ENCODE measurements around the gene TPT1. TPM values are rescaled to one million over a fixed set of nuclear protein-coding genes. Genes with fewer than 3 reads are reported as not detected.

Gene TPT1
- polyA plus RNA-seq, 2 of the 4 experiments (the other 2 are of a cell fraction) = 2,486 to 3,850 TPM

DNA sequence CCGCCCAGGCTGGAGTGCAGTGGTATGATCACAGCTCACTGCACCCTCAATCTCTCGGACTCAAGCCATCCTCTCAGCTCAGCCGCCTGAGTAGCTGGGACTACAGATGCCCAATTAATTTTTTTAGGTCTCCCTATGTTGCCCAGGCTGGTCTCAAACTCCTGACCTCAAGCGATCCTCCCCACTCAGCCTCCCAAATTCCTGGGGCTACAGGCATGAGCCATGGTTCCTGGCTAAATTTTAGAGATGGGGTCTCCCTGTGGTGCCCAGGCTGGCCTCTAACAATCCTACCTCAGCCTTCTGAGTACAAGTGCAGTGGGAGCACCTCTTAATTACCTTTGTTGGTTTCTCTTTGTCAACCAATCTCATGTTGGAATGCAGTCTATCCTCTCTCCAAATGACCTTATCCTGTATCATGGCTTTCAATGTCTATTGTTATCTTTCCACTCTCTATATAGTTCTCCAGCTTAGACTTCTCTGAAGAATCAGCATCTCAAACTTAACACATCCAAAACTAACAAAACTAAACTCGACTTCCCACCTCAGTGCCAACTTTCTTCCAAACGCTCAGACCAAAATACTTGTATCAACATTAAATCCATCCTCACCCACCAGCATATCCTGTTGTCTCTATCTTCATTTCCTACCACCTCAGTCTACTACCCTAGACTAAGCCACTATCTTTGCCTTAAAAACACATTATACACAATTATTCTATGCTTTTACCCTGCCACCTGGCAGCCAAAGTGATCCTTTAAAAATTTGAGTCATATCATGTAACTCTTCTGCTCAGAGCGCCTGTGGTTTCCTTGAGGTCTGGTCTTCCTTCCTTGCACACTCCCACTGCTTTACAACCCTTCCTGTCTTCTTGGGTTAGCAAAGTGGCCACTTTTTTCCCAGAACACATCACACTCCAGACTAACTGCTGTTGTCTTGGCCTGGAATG is 6.7 kb downstream of the TPT1 start:
- CTCF ChIA-PET = no interaction called here
- H3K4me3 ChIP-seq = no peak overlapping the region
- POLR2A ChIA-PET = no interaction called here
- ATAC-seq (no peak), DNase-seq (ENCODE audit: low read depth in 1 of 2, low spot score in 1 of 2) (no peak), FAIRE-seq (no peak)
- no peaks in the 10 kb centered on the region for H3K9me3 ChIP-seq
- 0 out of 3 replicates have a peak overlapping the region, but pooled peaks have one; percentile 3 for H3K4me2 ChIP-seq
- H3K4me1 ChIP-seq = peaks cover 82% of the 10 kb centered on the region
- 67% methylated on average over 7 of the region's 7 CpGs for WGBS (ENCODE audit: missing lambda C conversion rate)
- TF ChIP-seq FOSL2 (IDR thresholded peaks at IDR 0.05) (no peak), FOSL2 (CRISPR knock-in tag; IDR thresholded peaks at IDR 0.05) (0 out of 2 replicates have a peak, but pooled peaks have one; percentile 5), POLR2AphosphoS2 (conservative IDR thresholded peaks at IDR 0.05; ENCODE audit: low read length) (peak; percentile 74), ZSCAN20 (CRISPR knock-in tag; IDR thresholded peaks at IDR 0.05) (0 out of 2 replicates have a peak, but pooled peaks have one; percentile 6), TP53 (CRISPR knock-in tag; IDR thresholded peaks at IDR 0.05) (peak; percentile 56; the same call in 1 of the 2 replicates), ZC3H11A (IDR thresholded peaks at IDR 0.05) (no peak)
- 0 out of 6 replicates have a peak overlapping the region, but pooled peaks of 1 of the 2 experiments have one; percentile 21 for H3K27ac ChIP-seq

GRCh38 chr13:45333251-45333976 is 7.6 kb downstream of the TPT1 start:
- no peak overlapping the region for H3K4me3 ChIP-seq
- FAIRE-seq = no peak
- H3K4me1 ChIP-seq = peaks cover 77% of the 10 kb centered on the region
- peak overlapping the region; percentile 29; the same call in 2 of the 3 replicates for H3K4me2 ChIP-seq
- peak overlapping the region; percentile 28 to 64; a peak in 1 of 6 replicates for H3K27ac ChIP-seq
- ChIA-PET POLR2A (interaction anchor here (1.7 kb wide), 1 partner anchor 8 kb away, joined by 7 read pairs; the partner anchor contains the start of gene TPT1), CTCF (interaction anchor here (0.8 kb wide), 1 partner anchor 60 kb away, joined by 3 read pairs; no protein-coding TSS in a partner anchor)
- H3K9me3 ChIP-seq = no peaks in the 10 kb centered on the region
- no peak for ATAC-seq
- WGBS (ENCODE audit: missing lambda C conversion rate) = 79% methylated on average over 3 of the region's 3 CpGs
- no peak for TF ChIP-seq MAZ (IDR thresholded peaks at IDR 0.05; ENCODE audit: borderline replicate concordance, low read depth, low read length)
- TF ChIP-seq MAFK (IDR thresholded peaks at IDR 0.05; ENCODE audit: partially characterized antibody) = peak; percentile 75
- TF ChIP-seq ZSCAN20 (CRISPR knock-in tag; IDR thresholded peaks at IDR 0.05) = no peak
- peak; percentile 65; the same call in 1 of the 2 replicates for TF ChIP-seq HOXA7 (CRISPR knock-in tag; IDR thresholded peaks at IDR 0.05)
- TF ChIP-seq HMGXB4 (CRISPR knock-in tag; IDR thresholded peaks at IDR 0.05; ENCODE audit: borderline replicate concordance) = 0 out of 2 replicates have a peak, but pooled peaks have one; percentile 22
- TF ChIP-seq JUN (IDR thresholded peaks at IDR 0.05) = no peak
- TF ChIP-seq TP53 (CRISPR knock-in tag; IDR thresholded peaks at IDR 0.05) = no peak
- DNase-seq (ENCODE audit: low read depth in 1 of 2, low spot score in 1 of 2) = no peak

DNA sequence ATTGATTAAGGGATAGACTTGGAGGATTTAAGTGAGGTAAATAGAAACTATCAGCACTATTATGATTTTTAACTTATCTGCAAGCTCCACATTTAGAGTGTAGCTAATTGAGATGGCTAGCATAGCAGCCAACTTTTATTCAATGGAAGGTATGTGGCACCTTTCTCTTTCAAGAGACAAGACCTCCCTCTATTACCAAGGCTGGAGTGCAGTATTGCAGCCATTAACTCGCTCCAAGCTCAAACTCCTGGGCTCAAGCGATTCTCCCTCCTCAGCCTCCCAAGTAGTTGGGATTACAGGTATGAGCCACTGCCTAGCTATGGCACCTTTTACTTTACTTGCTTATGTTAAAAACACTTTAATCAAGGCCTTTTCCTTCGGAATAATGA is 8.2 kb downstream of the TPT1 start:
- ChIA-PET CTCF (interaction anchor here (0.8 kb wide), 1 partner anchor 61 kb away, joined by 3 read pairs; no protein-coding TSS in a partner anchor), POLR2A (interaction anchor here (1.7 kb wide), 1 partner anchor 9 kb away, joined by 7 read pairs; the partner anchor contains the start of gene TPT1)
- H3K4me1 ChIP-seq = peaks cover 71% of the 10 kb centered on the region
- TF ChIP-seq RARB (CRISPR knock-in tag; IDR thresholded peaks at IDR 0.05) (0 out of 2 replicates have a peak, but pooled peaks have one; percentile 13), BHLHE40 (IDR thresholded peaks at IDR 0.05; ENCODE audit: low read depth, low read length) (no peak), ELK1 (IDR thresholded peaks at IDR 0.05; ENCODE audit: low read depth, low read length) (no peak), FOSL2 (IDR thresholded peaks at IDR 0.05) (no peak), FOSL2 (CRISPR knock-in tag; IDR thresholded peaks at IDR 0.05) (no peak), RAD21 (conservative IDR thresholded peaks at IDR 0.05 in 1 of 2, IDR thresholded peaks at IDR 0.05 in 1 of 2) (no peak), POLR2AphosphoS2 (conservative IDR thresholded peaks at IDR 0.05; ENCODE audit: low read length) (no peak), NFE2L2 (conservative IDR thresholded peaks at IDR 0.05; ENCODE audit: low read length) (no peak), PHF8 (IDR thresholded peaks at IDR 0.05; ENCODE audit: borderline replicate concordance, low read depth) (no peak), HMGXB4 (CRISPR knock-in tag; IDR thresholded peaks at IDR 0.05; ENCODE audit: borderline replicate concordance) (no peak), JUN (IDR thresholded peaks at IDR 0.05) (no peak), RFX5 (IDR thresholded peaks at IDR 0.05) (no peak), CHD2 (IDR thresholded peaks at IDR 0.05; ENCODE audit: low read length, partially characterized antibody) (no peak), KDM5A (IDR thresholded peaks at IDR 0.05) (no peak)

More for the DNA sequence above, 8.2 kb downstream of the TPT1 start:
- H3K4me2 ChIP-seq = peak overlapping the region; percentile 29; the same call in 2 of the 3 replicates
- no peak for DNase-seq (ENCODE audit: low read depth in 1 of 2, low spot score in 1 of 2)
- 81% methylated on average over 3 of the region's 3 CpGs for WGBS (ENCODE audit: missing lambda C conversion rate)
- no peaks in the 10 kb centered on the region for H3K9me3 ChIP-seq
- peak; percentile 4 to 14; a peak in 4 of 6 replicates for ATAC-seq
- no peak for FAIRE-seq
- H3K4me3 ChIP-seq = no peak overlapping the region
- peak overlapping the region; percentile 28 to 64; a peak in 4 of 6 replicates for H3K27ac ChIP-seq

Data from A549 (cell line).